ENCODE results near the gene DNLZ. TPM values are rescaled to one million over a fixed set of nuclear protein-coding genes. Genes with fewer than 3 reads are reported as not detected.

Gene DNLZ
- total RNA-seq, 1 donor from 2014 or later: 31.5 TPM

- Mint-ChIP-seq H3K27me3 (no peaks in the 10 kb centered on the region), H3K4me1 (no peaks in the 10 kb centered on the region), H3K4me3 (no peak overlapping the region), H3K27ac (no peak overlapping the region), H3K9me3 (peaks cover 14% of the 10 kb centered on the region), H3K36me3 (ENCODE audit: low read depth) (no peaks in the 10 kb centered on the region)
- intact Hi-C loops (cut with micrococcal nuclease): no loop called here
- no peak for DNase-seq
These were observed 45.8 kb downstream of the DNLZ start for GRCh38 chr9:136317695-136318094.

GRCh38 chr9:136316896-136317676 lies 46.5 kb downstream of the DNLZ start:
- H3K4me1 Mint-ChIP-seq: no peaks in the 10 kb centered on the region
- intact Hi-C loops (cut with micrococcal nuclease): no loop called here
- peaks cover 14% of the 10 kb centered on the region for H3K9me3 Mint-ChIP-seq
- H3K27me3 Mint-ChIP-seq: no peaks in the 10 kb centered on the region
- no peak for DNase-seq
- no peak overlapping the region for H3K27ac Mint-ChIP-seq
- H3K36me3 Mint-ChIP-seq (ENCODE audit: low read depth): no peaks in the 10 kb centered on the region
- H3K4me3 Mint-ChIP-seq: no peak overlapping the region

GRCh38 chr9:136316271-136316751 lies 47.2 kb downstream of the DNLZ start:
- H3K27ac Mint-ChIP-seq: peak overlapping the region; percentile 40
- H3K4me3 Mint-ChIP-seq: no peak overlapping the region
- no peak for DNase-seq
- peaks cover 14% of the 10 kb centered on the region for H3K9me3 Mint-ChIP-seq
- no peaks in the 10 kb centered on the region for H3K4me1 Mint-ChIP-seq
- no peaks in the 10 kb centered on the region for H3K36me3 Mint-ChIP-seq (ENCODE audit: low read depth)
- no peaks in the 10 kb centered on the region for H3K27me3 Mint-ChIP-seq
- intact Hi-C loops (cut with micrococcal nuclease): no loop called here

GRCh38 chr9:136314944-136315343 lies 48.6 kb downstream of the DNLZ start:
- intact Hi-C loops (cut with micrococcal nuclease): no loop called here
- H3K36me3 Mint-ChIP-seq (ENCODE audit: low read depth): no peaks in the 10 kb centered on the region
- no peak for DNase-seq
- no peak overlapping the region for H3K4me3 Mint-ChIP-seq
- H3K27ac Mint-ChIP-seq: no peak overlapping the region
- peaks cover 14% of the 10 kb centered on the region for H3K9me3 Mint-ChIP-seq
- no peaks in the 10 kb centered on the region for H3K4me1 Mint-ChIP-seq
- H3K27me3 Mint-ChIP-seq: no peaks in the 10 kb centered on the region

GRCh38 chr9:136314056-136314416 lies 49.5 kb downstream of the DNLZ start:
- Mint-ChIP-seq H3K4me3 (no peak overlapping the region), H3K4me1 (no peaks in the 10 kb centered on the region), H3K27me3 (no peaks in the 10 kb centered on the region), H3K9me3 (peaks cover 14% of the 10 kb centered on the region), H3K27ac (no peak overlapping the region), H3K36me3 (ENCODE audit: low read depth) (no peaks in the 10 kb centered on the region)
- DNase-seq: no peak
- intact Hi-C loops (cut with micrococcal nuclease): no loop called here

- no peaks in the 10 kb centered on the region for H3K4me1 Mint-ChIP-seq
- no peak overlapping the region for H3K4me3 Mint-ChIP-seq
- peaks cover 14% of the 10 kb centered on the region for H3K9me3 Mint-ChIP-seq
- no peak for DNase-seq
- no peaks in the 10 kb centered on the region for H3K36me3 Mint-ChIP-seq (ENCODE audit: low read depth)
- H3K27ac Mint-ChIP-seq: no peak overlapping the region
- no peaks in the 10 kb centered on the region for H3K27me3 Mint-ChIP-seq
- intact Hi-C loops (cut with micrococcal nuclease): no loop called here
These were observed 50.2 kb downstream of the DNLZ start for GRCh38 chr9:136313111-136314055.

GRCh38 chr9:136312436-136312835 lies 51.1 kb downstream of the DNLZ start:
- H3K4me3 Mint-ChIP-seq: no peak overlapping the region
- no peaks in the 10 kb centered on the region for H3K4me1 Mint-ChIP-seq
- no peak overlapping the region for H3K27ac Mint-ChIP-seq
- no peaks in the 10 kb centered on the region for H3K27me3 Mint-ChIP-seq
- H3K36me3 Mint-ChIP-seq (ENCODE audit: low read depth): no peaks in the 10 kb centered on the region
- peaks cover 14% of the 10 kb centered on the region for H3K9me3 Mint-ChIP-seq
- intact Hi-C loops (cut with micrococcal nuclease): loop anchor here (1.0 kb wide), 1 partner anchor 88 kb away; the partner anchor contains the start of gene SNAPC4
- peak; percentile 80 for DNase-seq

- Mint-ChIP-seq H3K27me3 (no peaks in the 10 kb centered on the region), H3K4me1 (no peaks in the 10 kb centered on the region), H3K4me3 (no peak overlapping the region), H3K36me3 (ENCODE audit: low read depth) (no peaks in the 10 kb centered on the region), H3K9me3 (peaks cover 14% of the 10 kb centered on the region), H3K27ac (no peak overlapping the region)
- DNase-seq: no peak
- intact Hi-C loops (cut with micrococcal nuclease): loop anchor here (1.0 kb wide), 1 partner anchor 88 kb away; the partner anchor contains the start of gene SNAPC4
These were observed 51.6 kb downstream of the DNLZ start for GRCh38 chr9:136312009-136312375.

- no peaks in the 10 kb centered on the region for H3K4me1 Mint-ChIP-seq
- H3K36me3 Mint-ChIP-seq (ENCODE audit: low read depth): no peaks in the 10 kb centered on the region
- H3K9me3 Mint-ChIP-seq: peaks cover 10% of the 10 kb centered on the region
- no peak overlapping the region for H3K27ac Mint-ChIP-seq
- no peak overlapping the region for H3K4me3 Mint-ChIP-seq
- no peak for DNase-seq
- intact Hi-C loops (cut with micrococcal nuclease): loop anchor here (1.0 kb wide), 1 partner anchor 89 kb away; the partner anchor contains the start of gene SNAPC4
- peaks cover 1% of the 10 kb centered on the region for H3K27me3 Mint-ChIP-seq
These were observed 52.2 kb downstream of the DNLZ start for GRCh38 chr9:136311051-136312008.

- Mint-ChIP-seq H3K4me1 (peaks cover 2% of the 10 kb centered on the region), H3K27me3 (peaks cover 4% of the 10 kb centered on the region), H3K4me3 (no peak overlapping the region), H3K36me3 (ENCODE audit: low read depth) (no peaks in the 10 kb centered on the region), H3K27ac (no peak overlapping the region), H3K9me3 (peaks cover 4% of the 10 kb centered on the region)
- DNase-seq: no peak
- intact Hi-C loops (cut with micrococcal nuclease): no loop called here
These were observed 53.1 kb downstream of the DNLZ start for GRCh38 chr9:136310273-136311030.

GRCh38 chr9:136309806-136310220 lies 53.7 kb downstream of the DNLZ start:
- H3K4me3 Mint-ChIP-seq: no peak overlapping the region
- peaks cover 2% of the 10 kb centered on the region for H3K4me1 Mint-ChIP-seq
- no peaks in the 10 kb centered on the region for H3K36me3 Mint-ChIP-seq (ENCODE audit: low read depth)
- peaks cover 4% of the 10 kb centered on the region for H3K27me3 Mint-ChIP-seq
- no peak for DNase-seq
- H3K27ac Mint-ChIP-seq: no peak overlapping the region
- intact Hi-C loops (cut with micrococcal nuclease): no loop called here
- no peaks in the 10 kb centered on the region for H3K9me3 Mint-ChIP-seq
